Lower lobe of right lung (tissue), 2 donors: ENCODE results near the gene NPPB. TPM values are rescaled to one million over a fixed set of nuclear protein-coding genes. Genes with fewer than 3 reads are reported as not detected.

Source experiments
- ATAC-seq, 2 donors: fragments of 200-7000 bp; cut with Tn5 transposase; one replicate each; pipeline ENCODE4 v1.9.1; 2020 to 2022; ENCODE audit warnings: mild to moderate bottlenecking in 2 of 2, moderate library complexity in 2 of 2
- DNase-seq: peaks from one replicate; pipeline ENCODE4 v3.0.0-alpha.2; 2020
- H3K27ac ChIP-seq: fragments of 200-600 bp; one replicate; pipeline ENCODE4 v1.8.0; 2022
- H3K27me3 ChIP-seq: fragments of 200-600 bp; one replicate; pipeline ENCODE4 v1.8.0; 2022; ENCODE audit warnings: low read depth
- H3K36me3 ChIP-seq: fragments of 200-600 bp; one replicate; pipeline ENCODE4 v1.8.0; 2022; ENCODE audit warnings: mild to moderate bottlenecking
- H3K4me1 ChIP-seq: fragments of 200-600 bp; one replicate; pipeline ENCODE4 v1.8.0; 2022
- H3K4me3 ChIP-seq: fragments of 200-600 bp; one replicate; pipeline ENCODE4 v1.8.0; 2022; ENCODE audit warnings: mild to moderate bottlenecking
- H3K9me3 ChIP-seq: fragments of 200-600 bp; one replicate; pipeline ENCODE4 v1.8.0; 2022
- intact Hi-C: fragments of 100-400 bp; cut with DNase I; formaldehyde crosslinking; loops from one replicate; pipeline ENCODE4 v1.11.0; 2022
- total RNA-seq: library from RNA; stranded (reverse); fragmentation: NEBNext Ultra II Directional; extraction: Animal tissue kit (Norgen Biotek cat#: 25700); gene quantifications from one replicate; pipeline ENCODE4 v1.2.1, GENCODE V29; 2021
- TF ChIP-seq, protein P1 (sequence below): fragments of 200-600 bp; IDR thresholded peaks from one replicate; pipeline ENCODE4 v1.8.0; 2022; ENCODE audit warnings: antibody characterized with exemption, mild to moderate bottlenecking
- donor health status: DM: no; HTN: yes; CAD: no; lungs with severe emphysema.

Gene NPPB
- total RNA-seq, 1 donor from 2014 or later: not detected

DNA sequence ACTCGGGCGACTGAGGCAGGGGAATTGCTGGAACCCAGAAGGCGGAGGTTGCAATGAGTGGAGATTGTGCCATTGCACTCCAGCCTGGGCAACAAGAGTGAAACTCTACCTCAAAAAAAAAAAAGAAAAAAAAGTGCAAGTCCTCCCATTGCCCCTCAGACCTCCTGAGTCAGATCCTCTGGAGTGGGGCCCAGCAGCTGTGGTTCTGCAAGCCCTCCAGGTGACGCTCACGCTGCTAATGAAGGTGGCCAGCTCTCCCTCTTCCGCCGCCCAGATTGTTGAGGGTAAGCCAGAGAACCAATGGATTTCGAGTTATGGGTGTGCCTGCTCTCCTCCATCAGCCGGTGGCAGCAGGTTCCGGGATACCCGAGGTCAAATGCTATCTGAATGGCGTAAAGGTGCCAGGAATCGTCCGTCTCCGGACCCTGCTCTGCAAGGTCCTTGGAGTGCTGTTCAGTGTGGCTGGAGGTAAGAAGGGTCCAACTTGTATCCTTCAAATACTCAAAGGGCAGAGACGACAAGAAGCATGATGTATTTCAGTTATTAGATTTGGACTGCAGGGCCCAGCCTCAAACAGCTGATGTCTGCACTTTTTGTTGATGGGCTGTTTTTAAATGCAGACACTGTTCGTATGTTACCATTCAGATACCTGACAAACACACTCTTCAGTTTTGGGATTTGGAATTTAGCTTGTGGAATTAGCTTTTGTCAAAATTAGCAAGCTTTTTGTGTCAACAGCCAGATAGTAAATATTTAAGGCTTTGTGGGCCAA is 35.2 kb downstream of the NPPB start:
- TF ChIP-seq, protein P1, sequence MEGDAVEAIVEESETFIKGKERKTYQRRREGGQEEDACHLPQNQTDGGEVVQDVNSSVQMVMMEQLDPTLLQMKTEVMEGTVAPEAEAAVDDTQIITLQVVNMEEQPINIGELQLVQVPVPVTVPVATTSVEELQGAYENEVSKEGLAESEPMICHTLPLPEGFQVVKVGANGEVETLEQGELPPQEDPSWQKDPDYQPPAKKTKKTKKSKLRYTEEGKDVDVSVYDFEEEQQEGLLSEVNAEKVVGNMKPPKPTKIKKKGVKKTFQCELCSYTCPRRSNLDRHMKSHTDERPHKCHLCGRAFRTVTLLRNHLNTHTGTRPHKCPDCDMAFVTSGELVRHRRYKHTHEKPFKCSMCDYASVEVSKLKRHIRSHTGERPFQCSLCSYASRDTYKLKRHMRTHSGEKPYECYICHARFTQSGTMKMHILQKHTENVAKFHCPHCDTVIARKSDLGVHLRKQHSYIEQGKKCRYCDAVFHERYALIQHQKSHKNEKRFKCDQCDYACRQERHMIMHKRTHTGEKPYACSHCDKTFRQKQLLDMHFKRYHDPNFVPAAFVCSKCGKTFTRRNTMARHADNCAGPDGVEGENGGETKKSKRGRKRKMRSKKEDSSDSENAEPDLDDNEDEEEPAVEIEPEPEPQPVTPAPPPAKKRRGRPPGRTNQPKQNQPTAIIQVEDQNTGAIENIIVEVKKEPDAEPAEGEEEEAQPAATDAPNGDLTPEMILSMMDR: no peak
- H3K27me3 ChIP-seq: no peaks in the 10 kb centered on the region
- DNase-seq: no peak
- intact Hi-C loops: no loop called here
- ATAC-seq: no peak
- H3K4me1 ChIP-seq: no peaks in the 10 kb centered on the region
- no peaks in the 10 kb centered on the region for H3K9me3 ChIP-seq
- no peak overlapping the region for H3K27ac ChIP-seq
- H3K4me3 ChIP-seq: no peak overlapping the region
- peaks cover 100% of the 10 kb centered on the region for H3K36me3 ChIP-seq

DNA sequence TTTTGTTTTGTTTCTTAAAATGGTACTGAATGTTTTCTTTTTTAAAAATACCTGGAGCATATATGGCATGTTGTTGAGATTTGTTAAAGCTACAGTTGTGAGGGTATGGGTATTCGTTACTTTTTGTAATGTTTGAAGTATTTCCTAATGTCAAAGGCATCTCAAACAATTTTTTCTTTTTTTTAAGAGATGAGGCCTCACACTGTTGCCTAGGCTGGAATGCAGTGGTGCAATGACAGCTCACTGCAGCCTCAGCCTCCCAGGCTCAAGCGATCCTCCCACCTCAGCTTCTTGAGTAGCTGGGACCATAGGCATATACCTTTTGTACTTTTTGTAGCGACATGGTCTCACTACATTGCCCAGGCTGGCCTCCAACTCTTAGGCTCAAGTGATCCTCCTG is 36.7 kb downstream of the NPPB start:
- TF ChIP-seq, protein P1: no peak
- ATAC-seq: no peak
- Histone ChIP-seq H3K27ac (no peak overlapping the region), H3K4me1 (no peaks in the 10 kb centered on the region), H3K27me3 (no peaks in the 10 kb centered on the region), H3K9me3 (no peaks in the 10 kb centered on the region), H3K36me3 (peaks cover 100% of the 10 kb centered on the region), H3K4me3 (no peak overlapping the region)
- intact Hi-C loops: no loop called here
- no peak for DNase-seq

DNA sequence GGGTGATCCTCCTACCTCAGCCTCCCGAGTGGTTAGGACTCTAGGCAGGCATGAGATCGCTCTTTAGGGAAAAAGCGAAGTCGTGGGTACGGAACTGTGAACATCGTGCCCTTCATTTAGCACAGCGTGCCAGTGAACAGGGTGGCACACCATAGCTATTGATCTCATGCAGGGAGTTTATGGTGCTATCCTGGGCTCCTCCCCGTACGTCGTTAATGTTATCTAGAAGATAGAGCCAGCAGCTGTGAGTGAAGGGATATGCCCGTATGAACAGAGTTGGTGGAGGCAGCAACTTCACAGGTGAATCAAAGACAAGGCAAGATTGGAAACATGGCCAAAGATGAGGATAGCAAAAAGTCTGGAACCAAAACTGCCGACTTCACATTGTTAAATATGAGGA is 41.6 kb downstream of the NPPB start:
- Histone ChIP-seq H3K36me3 (peaks cover 83% of the 10 kb centered on the region), H3K9me3 (no peaks in the 10 kb centered on the region), H3K27me3 (no peaks in the 10 kb centered on the region), H3K27ac (no peak overlapping the region), H3K4me1 (peaks cover 14% of the 10 kb centered on the region), H3K4me3 (no peak overlapping the region)
- TF ChIP-seq, protein P1: no peak
- intact Hi-C loops: no loop called here
- ATAC-seq (no peak), DNase-seq (no peak)

DNA sequence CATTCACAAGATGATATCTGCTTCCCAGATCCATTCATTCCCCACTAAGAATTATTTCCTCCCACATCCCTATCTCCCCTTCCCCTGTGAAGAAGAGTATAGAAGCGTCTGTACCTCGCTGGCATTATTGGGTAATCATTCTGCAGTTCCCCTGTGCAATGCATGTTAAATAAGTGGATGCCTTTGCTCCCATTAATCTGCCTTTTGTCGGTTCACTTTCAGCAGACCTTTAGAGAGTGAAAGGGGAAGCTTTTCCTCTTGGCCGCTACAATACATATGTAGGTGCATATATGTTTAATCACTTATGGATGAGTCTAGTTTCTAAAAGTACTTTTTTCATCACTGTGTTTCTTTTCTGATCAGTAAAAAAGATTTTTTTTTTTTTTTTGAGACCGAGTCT is 45.7 kb downstream of the NPPB start:
- Histone ChIP-seq H3K36me3 (peaks cover 78% of the 10 kb centered on the region), H3K4me1 (peaks cover 25% of the 10 kb centered on the region), H3K9me3 (no peaks in the 10 kb centered on the region), H3K4me3 (no peak overlapping the region), H3K27me3 (no peaks in the 10 kb centered on the region), H3K27ac (no peak overlapping the region)
- ATAC-seq: no peak
- no peak for DNase-seq
- TF ChIP-seq, protein P1: no peak
- intact Hi-C loops: no loop called here

Other genes starting within 250 kb of the NPPB start
- 13.4 TPM for gene FBXO2, start 204.5 kb downstream of the NPPB start, total RNA-seq
- gene FBXO44, start 204.1 kb downstream of the NPPB start, total RNA-seq: 18.4 TPM
- gene FBXO6, start 194.7 kb downstream of the NPPB start, total RNA-seq: 21.2 TPM
- gene MAD2L2, start 177.8 kb downstream of the NPPB start, total RNA-seq: 20.8 TPM
- gene DRAXIN, start 167.2 kb downstream of the NPPB start, total RNA-seq: 0.24 TPM
- gene AGTRAP, start 122.8 kb downstream of the NPPB start, total RNA-seq: 64.5 TPM
- 2.2 TPM for gene C1orf167, start 96.8 kb downstream of the NPPB start, total RNA-seq
- 45.4 TPM for gene MTHFR, start 53.0 kb downstream of the NPPB start, total RNA-seq
- 29.2 TPM for gene CLCN6, start 52.8 kb downstream of the NPPB start, total RNA-seq
- 2.6 TPM for gene NPPA, start 11.2 kb downstream of the NPPB start, total RNA-seq
- gene KIAA2013, start 67.5 kb upstream of the NPPB start, total RNA-seq: 46.8 TPM
- gene PLOD1, start 75.8 kb upstream of the NPPB start, total RNA-seq: 84.5 TPM
- 72.2 TPM for gene MFN2, start 121.5 kb upstream of the NPPB start, total RNA-seq
- gene MIIP, start 160.6 kb upstream of the NPPB start, total RNA-seq: 39.3 TPM
- gene TNFRSF8, start 204.4 kb upstream of the NPPB start, total RNA-seq: 2.7 TPM